Stimulated activated CD8-positive, alpha-beta memory T cell treated with anti-CD3 and anti-CD28 coated beads, Interleukin-15, amount 100 ng/mL, for 4 hours (primary cell): ENCODE measurements around the gene DCTD.

Source experiments
- DNase-seq, 2 donors: peaks; one replicate each; pipeline ENCODE4 v3.0.0-alpha.2; 2020; ENCODE audit warnings: low read depth in 2 of 2

Gene DCTD

DNA sequence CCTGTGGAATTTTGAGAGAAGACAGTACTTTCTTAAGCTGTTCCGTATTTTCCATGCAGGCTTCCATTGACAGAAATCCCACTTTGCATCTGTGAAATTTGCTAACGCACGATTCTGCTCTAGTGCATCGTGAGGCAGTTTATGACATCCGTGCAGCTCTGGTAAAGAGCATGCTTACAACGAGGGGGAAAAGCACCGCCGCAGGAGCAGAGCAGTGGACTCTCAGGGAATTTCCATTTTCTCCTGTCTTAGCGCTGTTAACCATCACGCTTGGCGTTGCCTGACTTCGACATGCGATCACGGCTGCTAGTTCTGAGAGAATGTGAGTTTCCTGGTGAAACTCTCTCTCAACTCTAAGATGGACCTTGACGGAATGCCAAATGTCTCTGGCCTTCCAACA, 43.9 kb downstream of the DCTD start:
- DNase-seq = no peak

DNA sequence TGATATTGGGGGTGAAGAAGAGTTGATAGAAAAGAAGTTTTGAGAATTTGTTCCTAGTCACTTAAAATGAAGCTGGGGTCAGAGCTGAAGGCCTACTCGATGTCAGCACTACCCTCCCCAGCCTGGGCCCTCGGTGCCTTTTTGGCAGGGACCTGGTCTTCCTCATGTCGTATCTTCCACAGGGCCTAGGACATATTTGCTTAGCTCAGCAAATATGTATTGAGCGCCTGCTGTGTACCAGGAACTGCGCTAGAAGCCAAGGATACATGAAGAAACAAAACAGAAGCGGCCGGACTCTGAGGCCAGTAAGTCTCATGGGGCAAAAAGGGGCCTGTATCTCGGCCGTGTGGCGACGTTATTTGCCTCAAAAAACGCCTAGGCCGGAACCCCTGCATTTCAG, 44.3 kb downstream of the DCTD start:
- DNase-seq = no peak

DNA sequence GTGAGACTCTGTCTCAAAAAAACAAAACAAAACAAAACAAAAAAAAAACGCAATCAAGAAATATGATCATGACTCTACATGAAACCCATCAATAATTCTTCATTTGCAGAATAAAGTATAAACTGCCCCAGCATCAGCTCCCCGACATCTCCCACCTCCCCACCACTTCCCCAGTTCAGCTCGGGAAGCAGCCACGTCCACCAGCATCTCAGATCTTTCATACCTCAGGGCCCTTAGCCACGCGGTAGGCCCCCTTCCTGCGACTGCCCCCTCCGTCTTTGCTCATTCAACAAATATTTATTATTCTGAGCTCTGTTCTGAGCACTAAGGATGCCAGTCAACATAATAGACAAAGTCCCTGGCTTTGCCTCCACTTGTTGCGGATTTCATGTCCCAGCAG, 45.6 kb downstream of the DCTD start:
- no peak for DNase-seq

DNA sequence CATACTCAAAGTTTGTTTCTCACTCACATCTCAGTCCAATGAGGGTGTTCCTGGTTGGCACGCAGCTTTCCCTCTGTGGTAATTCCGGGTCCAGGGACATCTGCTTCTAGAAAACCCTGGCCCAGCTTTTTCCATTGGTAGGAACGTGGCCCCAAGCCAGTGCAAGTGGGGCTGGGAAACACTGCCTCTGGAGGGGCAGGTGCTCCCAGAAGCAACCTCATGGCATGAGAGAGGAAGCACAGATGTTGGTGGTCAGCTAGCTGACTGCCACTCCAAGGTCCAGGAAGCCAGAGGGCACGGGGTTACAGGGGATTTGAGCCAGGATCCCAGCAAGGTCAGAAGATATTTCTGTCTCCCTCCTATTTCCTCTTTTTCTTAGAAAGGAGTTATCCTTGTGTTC, 47.5 kb downstream of the DCTD start:
- no peak for DNase-seq

DNA sequence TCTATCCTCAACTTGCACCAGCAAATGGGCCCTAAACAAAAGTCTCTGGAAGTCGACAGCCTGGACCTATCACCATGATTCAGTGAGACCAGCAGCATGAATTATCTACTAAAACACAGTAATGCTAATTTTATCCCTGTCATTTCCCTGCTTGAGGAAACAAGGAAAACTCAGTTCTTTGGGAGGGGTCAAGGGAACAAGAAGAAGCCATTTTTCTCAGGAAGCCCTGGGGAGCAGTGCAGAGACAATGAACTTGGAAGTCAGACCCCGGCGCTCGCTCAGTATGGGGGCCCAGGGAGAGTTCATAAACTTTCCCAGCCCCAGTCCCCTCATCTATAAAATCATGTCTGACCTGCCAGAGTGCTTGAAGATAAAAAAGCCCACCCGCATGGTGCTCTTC, 50.4 kb downstream of the DCTD start:
- no peak for DNase-seq

DNA sequence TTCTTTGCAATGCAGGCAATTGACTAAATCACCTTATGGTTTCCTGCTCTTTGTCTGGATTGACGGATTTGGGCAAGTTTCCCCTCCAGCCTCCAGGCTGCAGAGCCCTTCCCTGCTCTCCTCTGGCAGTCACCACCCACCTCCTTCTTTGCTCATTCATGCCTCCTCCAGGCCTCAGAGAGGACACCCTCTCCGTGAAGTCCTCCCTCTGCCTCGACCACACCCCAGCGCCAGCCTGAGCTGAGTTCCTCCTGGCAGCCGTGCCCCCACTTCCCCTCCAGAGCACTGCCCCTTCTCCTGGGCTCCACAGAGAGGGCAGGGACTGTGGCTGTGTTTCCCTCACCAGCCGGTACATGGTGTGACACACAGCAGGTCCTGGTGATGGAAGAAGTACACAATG, 53.7 kb downstream of the DCTD start:
- no peak for DNase-seq

DNA sequence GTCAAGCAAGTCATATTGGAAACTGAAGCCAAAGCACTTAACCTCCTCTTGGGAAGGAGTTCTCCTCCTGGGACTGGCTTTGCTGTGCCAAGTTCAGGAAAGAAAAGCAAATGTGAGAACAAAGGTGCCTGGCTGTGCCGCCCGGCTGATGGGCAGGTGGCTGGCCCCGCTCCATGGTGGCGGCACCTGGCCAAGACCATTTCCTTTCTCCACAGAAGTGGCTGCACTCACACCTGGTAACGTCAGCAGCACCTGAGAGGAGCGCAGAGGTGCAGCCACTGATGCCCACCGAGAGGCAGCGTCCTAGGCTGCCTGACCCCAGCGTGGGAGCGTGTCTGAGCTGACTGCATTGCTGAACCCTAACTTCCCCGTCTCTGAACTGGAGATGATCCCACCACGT, 54.3 kb downstream of the DCTD start:
- no peak for DNase-seq

DNA sequence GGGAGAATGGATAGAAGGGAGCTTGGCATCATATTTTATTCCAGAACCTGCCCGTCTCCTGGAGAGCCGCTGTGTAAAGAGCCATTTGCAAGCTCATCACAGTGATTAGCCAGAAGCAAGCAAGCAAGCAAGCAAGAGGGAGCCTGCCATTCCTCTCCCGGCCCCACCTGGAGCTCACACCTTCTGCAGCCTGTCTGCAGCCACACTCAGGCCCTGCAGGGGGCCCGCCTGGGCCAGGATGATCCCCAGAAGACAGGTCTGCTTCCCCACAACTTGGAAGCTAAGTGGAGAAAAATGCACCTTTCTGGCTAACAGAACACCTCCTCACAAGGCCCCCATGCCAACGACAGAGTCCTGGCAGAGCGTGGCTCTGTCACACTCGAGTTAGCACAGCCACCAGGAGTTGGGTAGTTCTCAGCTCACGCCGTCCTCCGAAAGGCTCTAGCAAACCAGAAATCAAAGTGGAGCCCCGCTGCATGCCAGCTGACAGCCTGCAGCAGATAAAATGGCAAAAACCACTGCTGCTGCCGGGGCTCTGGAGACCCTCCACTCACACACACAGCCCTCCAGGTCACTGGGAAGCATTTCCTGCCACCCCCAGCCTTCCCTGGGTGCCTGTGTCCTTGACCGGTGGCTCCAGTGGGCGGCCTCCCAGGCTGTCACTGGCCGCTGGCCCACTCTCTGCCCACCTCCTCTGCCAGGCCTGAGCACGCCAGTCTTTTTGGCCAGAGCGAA, 54.9 kb downstream of the DCTD start:
- no peak for DNase-seq

DNA sequence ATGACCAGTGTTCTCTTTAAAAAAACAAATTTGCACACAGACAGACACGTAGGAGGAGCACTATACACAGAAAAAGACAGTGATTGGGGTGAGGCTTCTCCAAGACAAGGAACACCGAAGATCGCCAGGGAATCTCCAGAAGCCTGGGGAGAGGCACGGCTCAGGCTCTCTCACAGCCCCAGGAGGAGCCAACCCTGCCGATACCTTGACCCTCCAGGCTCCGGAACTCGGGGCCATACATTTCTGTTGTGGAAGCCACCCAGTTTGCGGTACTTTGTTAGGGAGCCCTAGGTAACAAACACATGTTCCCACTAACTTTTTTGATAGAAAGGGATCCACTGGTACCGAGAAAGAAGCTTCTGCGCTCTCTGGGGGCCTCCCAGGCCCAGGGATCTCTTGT, 55.8 kb downstream of the DCTD start:
- no peak for DNase-seq

DNA sequence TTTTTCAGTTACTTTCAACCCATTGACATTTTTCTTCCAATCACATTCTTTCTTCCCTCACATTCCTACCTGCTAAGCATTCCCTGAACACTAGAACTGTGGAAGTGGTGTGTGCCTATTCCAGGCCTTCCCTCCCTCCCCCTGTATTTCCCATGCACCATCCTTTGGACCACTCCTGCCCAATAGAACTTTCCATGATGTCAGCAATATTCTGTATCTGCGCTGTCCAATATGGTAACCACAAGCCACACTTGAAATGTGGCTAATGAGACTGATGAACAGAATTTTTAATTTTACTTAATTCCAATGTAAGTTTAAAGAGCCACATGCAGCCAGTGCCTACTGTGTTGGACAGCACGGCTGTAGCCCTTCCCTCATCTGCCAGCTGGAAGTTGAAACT, 57.5 kb downstream of the DCTD start:
- DNase-seq = no peak

DNA sequence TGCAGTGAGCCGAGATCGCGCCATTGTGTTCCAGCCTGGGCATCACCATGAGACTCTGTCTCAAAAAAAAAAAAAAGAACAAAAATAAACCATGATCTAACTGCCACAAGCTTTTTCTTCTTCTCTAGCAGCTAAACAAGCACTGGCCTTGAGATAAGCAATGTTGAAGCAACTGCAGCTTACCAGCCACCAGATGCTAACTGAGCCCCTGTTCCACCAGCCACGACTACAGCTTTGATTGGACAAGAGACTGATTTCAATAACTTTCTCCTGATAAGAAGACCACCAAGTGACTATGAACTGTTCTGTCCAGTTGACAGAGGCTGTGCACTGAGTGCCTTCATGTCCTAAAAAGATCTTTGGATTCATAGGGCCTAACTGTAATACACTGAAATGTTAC, 58.5 kb downstream of the DCTD start:
- DNase-seq = no peak

DNA sequence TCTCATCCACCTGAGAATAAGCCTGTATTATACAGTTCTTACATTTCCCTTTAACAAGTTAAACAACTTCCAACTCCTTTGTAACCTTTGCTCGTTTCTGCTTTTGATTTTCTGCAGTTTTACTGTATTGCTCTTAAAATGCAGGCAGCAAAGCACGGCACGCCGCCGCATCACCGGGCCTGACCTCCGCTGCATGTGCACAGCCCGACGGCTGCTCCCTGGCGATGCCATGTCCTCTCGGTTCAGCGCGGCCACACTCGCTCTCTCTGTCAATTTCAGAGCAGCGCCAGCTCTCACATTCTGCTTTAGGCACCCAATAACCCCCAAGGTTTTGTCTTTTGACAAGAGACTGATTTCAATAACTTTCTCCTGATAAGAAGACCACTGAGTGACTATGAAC, 60.3 kb downstream of the DCTD start:
- DNase-seq = no peak

DNA sequence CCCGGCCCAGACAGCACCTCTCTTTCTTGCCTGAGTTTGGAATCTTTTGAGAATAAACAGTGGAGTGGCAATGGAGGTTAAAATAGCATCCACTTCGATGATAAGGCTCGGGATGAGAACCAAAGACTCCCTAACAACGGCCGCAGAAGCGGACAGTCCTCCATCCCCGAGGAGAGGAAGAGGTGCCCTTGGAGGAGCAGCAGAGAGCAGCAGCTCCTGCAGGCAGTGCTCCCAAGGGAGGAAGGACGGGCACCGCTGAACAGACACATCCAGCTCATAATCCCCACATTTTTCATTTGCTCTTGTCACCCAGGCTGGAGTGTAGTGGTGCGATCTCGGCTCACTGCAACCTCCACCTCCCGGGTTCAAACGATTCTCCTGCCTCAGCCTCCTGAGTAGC, 61.3 kb downstream of the DCTD start:
- DNase-seq = no peak

DNA sequence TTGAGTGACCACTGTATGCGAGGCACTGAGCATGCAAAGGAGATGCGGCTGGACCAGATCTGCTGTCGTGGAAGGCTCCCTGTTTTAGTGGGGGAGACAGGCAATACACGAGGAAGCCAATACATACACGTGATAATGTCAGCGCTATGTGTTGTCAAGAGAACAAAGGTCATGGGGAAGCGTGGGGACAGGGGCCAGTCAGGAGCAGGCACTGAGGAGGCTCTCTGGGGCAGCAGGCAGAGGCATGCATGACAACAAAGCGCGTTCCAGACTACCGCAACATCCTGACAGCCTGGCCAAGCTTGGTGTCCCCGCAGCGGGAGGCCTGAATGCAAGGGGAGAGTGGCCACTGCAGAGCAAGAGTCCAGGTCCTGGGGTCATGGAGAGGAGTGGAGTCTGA, 61.9 kb downstream of the DCTD start:
- DNase-seq = no peak

DNA sequence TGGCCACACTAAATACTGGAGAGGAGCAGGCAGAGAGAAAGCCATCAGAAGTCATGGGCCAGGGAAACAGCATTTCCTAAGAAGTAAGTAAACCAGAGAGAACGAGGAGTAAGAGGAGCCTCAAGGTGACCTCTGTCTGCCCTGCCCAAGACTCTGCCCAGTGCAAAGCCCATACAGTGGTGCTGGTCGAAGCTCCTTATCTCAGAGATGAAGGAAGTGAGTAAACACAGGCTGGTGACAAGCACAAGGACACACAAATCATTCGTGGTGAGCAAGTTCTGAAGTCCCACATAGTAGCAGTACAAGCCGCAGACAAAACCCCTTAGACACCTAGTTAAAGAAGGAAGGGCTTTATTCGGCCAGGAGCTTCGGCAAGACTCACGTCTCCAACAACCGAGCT, 62.7 kb downstream of the DCTD start:
- no peak for DNase-seq

DNA sequence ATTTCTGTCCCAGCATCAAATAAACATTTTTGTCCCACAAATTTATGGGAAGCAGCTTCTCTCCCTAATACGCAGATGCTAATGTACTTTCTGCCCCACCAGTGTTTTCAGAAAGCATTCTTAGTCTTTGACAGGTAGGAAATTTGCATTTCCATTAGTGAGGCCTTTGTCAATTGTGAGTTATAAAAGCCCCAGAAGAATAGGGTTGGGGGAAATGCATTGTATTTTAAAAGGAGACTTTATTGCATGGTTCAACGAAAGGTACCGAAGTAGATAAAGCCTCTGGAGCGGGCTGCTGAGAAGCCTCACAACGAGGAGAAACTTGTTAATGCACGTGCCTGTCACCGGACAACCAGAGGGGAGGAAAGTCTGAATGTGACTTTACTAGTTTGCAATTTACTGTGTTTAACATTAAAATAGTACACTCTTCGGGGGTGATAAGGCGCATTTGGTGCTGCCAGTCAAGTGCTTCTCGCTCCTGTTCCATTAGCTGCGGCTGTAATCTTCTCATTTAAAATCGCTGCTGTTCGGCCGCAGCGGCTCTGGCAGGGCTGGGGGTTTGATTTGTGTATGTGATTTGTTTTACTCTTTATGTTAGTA, 63.4 kb downstream of the DCTD start:
- DNase-seq = no peak

DNA sequence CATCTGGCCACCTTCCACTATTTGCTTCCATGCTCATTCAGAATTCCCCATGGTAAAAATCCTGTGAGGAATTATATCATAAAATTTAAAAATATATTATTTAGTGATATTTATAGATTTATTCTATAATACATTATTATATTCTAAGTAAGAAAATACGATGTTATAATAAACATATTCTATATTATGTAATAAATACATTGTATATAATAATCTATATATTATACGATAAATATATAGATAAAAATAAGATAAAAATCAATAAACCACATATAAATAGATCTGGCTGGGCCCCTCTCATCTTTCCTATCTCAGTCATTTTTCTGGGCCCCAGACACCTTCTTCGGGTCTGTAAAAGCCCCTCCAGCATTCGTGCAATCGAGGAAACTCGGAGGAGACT, 68.5 kb downstream of the DCTD start:
- DNase-seq = no peak

DNA sequence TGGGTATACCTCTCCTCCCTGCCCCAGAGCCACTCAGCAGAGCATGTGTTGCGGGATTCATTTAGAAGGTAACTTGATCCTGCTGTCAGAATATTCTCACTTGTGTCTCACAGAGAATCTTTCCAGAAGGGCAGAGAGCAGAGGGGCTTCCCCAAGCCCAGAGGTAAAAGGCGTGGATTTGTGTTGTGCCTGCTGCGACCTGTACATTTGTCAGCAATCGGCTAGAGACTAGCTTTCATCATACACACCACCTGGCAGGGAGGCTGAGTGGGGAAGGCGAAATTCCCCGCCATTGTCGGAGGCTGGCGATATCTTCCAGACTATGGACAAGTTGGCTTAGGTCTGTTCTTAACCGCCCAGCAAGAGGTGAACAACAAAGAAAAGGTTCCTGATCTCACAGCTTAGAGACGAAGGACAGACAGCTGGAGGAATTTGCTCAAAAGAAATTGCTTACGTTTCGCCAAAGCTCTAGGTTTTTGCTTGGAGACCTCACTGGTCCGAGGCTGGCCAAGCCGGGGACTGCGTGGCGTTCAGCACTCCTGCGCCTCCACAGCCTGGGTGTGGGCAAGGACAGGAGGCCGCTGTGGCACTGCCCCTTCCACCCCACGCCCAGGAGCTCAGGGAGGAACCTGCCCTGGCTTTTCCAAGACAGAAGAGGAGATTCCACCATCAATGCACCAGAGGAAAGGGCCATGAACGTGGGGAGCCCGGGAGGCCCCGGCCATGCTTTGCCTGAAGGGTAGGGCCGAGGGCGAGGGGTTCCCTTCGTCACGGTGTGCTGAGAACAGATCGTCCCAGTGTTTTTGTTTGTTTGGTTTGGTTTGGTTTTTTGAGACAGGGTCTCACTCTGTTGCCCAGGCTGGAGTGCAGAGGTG, 69.4 kb downstream of the DCTD start:
- DNase-seq = no peak

DNA sequence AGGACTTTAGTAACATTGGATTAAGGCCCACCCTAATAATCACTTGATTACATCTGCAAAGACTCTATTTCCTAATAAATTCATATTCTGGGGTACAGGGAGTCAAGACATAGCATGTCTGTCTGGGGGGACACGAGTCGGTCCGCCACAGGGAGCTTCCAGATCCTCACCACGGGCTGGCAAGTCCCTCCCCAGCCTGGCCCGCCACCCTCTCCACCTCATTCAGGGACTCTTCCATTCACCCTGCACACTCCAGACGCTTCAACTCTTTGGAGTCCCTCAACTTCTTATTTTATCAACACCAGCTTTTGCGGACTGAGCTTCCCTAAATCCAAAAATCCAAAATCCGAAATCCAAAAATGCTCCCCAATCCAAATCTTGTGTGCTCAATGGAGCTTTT, 71.2 kb downstream of the DCTD start:
- no peak for DNase-seq

DNA sequence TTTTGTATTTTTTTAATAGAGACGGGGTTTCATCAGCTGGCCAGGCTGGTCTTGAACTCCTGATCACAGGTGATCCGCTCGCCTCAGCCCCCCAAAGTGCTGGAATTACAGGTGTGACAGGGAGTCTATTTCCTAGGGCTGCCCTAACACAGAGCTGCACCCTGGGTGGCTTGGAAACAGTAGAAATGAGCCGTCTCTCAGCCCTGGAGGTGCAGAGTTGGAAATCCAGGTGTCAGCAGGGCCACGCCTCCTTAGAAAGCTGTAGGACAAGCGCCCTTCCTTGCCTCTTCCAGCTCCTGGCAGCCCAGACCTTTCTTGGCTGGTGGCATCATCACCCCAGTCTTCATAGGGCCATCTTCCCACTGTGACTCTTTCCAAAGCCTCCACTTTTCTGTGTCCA, 71.6 kb downstream of the DCTD start:
- no peak for DNase-seq

DNA sequence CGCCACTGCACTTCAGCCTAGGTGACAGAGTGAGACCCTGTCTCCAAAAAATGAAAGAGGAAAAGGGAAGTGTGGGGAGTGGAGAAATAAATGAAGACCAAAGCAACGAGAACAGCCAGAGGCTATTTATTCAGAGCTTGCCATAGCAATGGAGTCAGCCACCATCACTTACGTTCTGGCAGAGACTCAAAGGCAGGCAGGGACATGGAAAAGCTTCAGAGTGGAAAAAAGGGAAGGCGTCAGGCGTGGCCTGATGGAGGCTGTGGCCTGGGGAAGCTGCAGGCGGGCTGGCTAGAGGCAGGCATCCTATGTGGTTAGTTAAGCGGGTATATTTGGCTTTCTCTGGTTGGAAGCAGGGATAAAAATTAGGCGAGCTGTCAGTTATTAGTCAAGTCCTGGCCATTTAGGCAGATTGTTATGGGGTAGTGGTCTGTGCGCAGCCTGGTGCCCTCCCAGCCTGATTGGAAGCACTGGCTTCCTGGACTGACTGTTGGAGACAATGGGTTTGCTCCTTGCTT, 73.3 kb downstream of the DCTD start:
- DNase-seq = no peak

DNA sequence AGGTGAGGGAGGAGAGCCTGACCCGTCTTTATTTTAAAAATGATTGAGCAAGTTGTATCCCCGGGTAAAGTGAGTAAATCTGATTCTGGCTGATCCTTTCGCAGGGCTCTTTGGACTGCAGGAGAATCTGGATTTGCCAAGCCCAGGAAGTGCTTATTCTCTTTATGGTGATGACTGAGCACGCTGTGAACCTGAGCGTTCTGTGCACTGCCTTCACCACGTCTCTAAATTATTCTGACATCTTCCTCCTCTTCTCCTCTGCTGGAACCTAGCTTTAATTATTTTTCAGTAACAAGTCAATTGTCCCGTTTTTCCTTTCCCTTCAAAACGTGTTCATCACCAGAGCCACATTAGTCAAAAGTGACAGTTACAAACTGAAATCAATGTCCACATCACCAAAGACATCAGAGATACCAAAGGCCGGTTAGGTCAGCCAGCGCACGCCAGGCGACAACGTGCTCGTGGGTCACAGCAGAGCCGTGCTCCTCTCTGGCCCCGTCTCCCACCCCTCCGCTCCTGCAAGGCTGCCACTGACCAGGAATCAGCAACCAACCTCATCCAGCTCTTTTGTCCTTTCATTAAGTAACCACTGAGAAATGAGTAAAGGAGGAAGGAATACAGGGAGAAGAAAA, 74.3 kb downstream of the DCTD start:
- no peak for DNase-seq
